Spleen (tissue), 11 donors: ENCODE measurements around the gene SRSF6. TPM values are rescaled to one million over a fixed set of nuclear protein-coding genes. Genes with fewer than 3 reads are reported as not detected.
A peak's percentile ranks its signal among the peaks of the same experiment; 100 is the strongest.

Source experiments
- DNase-seq: peaks from one replicate; pipeline ENCODE4 v3.0.0-alpha.2; 2020
- H3K27ac ChIP-seq, 8 donors: fragments of 200-600 bp; sonication (generic) in 7 of 8; 1 replicate in 4 of 8; 2 replicates in 4 of 8; pipeline versions ENCODE4 v1.5.0 to v1.8.0; 2016 to 2021; ENCODE audit warnings: inconsistent platforms in 4 of 8, mild to moderate bottlenecking in 4 of 8, moderate library complexity in 1 of 8
- H3K27me3 ChIP-seq, 7 donors: fragments of 200-600 bp; sonication (generic) in 6 of 7; replicated peaks in 1 of 7; 1 replicate in 4 of 7; 2 replicates in 3 of 7; pipeline versions ENCODE4 v1.5.0 to v1.8.0; 2016 to 2021; ENCODE audit warnings: inconsistent platforms in 3 of 7, mild to moderate bottlenecking in 1 of 7
- H3K36me3 ChIP-seq, 6 donors: fragments of 200-600 bp; sonication (generic) in 5 of 6; 1 replicate in 4 of 6; 2 replicates in 2 of 6; pipeline versions ENCODE4 v1.5.0 to v1.8.0; 2016 to 2021; ENCODE audit warnings: inconsistent platforms in 2 of 6
- H3K4me1 ChIP-seq, 6 donors: fragments of 200-600 bp; sonication (generic) in 5 of 6; 1 replicate in 3 of 6; 2 replicates in 3 of 6; pipeline versions ENCODE4 v1.5.0 to v1.8.0; 2016 to 2021; ENCODE audit warnings: inconsistent platforms in 3 of 6
- H3K4me3 ChIP-seq, 8 donors: fragments of 200-600 bp; sonication (generic) in 7 of 8; 1 replicate in 4 of 8; 2 replicates in 4 of 8; pipeline versions ENCODE4 v1.5.0 to v1.8.0; 2016 to 2021; ENCODE audit warnings: inconsistent platforms in 4 of 8, mild to moderate bottlenecking in 4 of 8, moderate library complexity in 2 of 8
- H3K9me3 ChIP-seq, 8 donors: fragments of 200-600 bp; sonication (generic) in 7 of 8; 1 replicate in 4 of 8; 2 replicates in 4 of 8; pipeline versions ENCODE4 v1.5.0 to v1.8.0; 2016 to 2021; ENCODE audit warnings: inconsistent platforms in 4 of 8
- POLR2A ChIP-seq, 3 donors: fragments of 450-650 bp; IDR thresholded peaks; one replicate each; pipeline ENCODE4 v1.5.1; 2017; ENCODE audit warnings: antibody characterized with exemption in 3 of 3, mild to moderate bottlenecking in 1 of 3
- POLR2AphosphoS5 ChIP-seq, 3 donors: sonication (generic); formaldehyde crosslinking; IDR thresholded peaks; one replicate each; pipeline ENCODE4 v1.5.1; 2017; ENCODE audit warnings: antibody characterized with exemption in 3 of 3
- WGBS, 5 donors: extraction: QIAGEN DNeasy Blood & Tissue Kit in 3 of 5; methylation state at CpG; one replicate each; pipeline versions ENCODE4 v1.1.5 to v1.1.7; 2013 to 2018; 5-methylcytosine and 5-hydroxymethylcytosine counted together
- intact Hi-C: fragments of 100-400 bp; cut with DNase I; formaldehyde crosslinking; loops from one replicate; pipeline ENCODE4 v1.15.0; 2023; ENCODE audit warnings: low total_unique reads
- polyA plus RNA-seq, 3 donors: library from polyadenylated mRNA; stranded (reverse); fragments of 200-250 nt; gene quantifications; one replicate each; pipeline ENCODE4 v1.2.1, GENCODE V29; 2013
- total RNA-seq, 7 donors: library from RNA; depleted of rRNA in 3 of 7; stranded (reverse); fragments of >200 nt in 3 of 7; fragmentation: NEBNext Ultra II Directional in 4 of 7; extraction: Animal tissue kit (Norgen Biotek cat#: 25700) in 4 of 7; gene quantifications; one replicate each; pipeline versions ENCODE4 v1.1.0 to v1.2.1, GENCODE V29; 2016 to 2021
- TF ChIP-seq, protein P1 (sequence below), 11 experiments: fragments of 200-600 bp in 7 of 11; fragments of 450-650 bp in 4 of 11; sonication (generic) in 4 of 11; IDR thresholded peaks in 8 of 11; conservative IDR thresholded peaks in 3 of 11; 1 replicate in 7 of 11; 2 replicates in 4 of 11; pipeline versions ENCODE4 v1.4.0 to v1.8.0; 2016 to 2021; ENCODE audit warnings: antibody characterized with exemption in 11 of 11, inconsistent platforms in 4 of 11, mild to moderate bottlenecking in 1 of 11
- donor health status: healthy with polysubstance abuse.
- donor health status: DM: no; HTN: no; CAD: no; lungs with moderate emphysema.
- donor health status: DM: no; HTN: no; CAD: no.
- donor health status: Bipolar disorder and iron deficiency.
- donor health status: healthy.
- donor health status: DM: no; HTN: no; CAD: no.
- donor health status: DM: yes; HTN: yes; CAD: no.

Gene SRSF6
- total and polyA plus RNA-seq, 10 donors = 68.7 to 161 (median 98.6) TPM

DNA sequence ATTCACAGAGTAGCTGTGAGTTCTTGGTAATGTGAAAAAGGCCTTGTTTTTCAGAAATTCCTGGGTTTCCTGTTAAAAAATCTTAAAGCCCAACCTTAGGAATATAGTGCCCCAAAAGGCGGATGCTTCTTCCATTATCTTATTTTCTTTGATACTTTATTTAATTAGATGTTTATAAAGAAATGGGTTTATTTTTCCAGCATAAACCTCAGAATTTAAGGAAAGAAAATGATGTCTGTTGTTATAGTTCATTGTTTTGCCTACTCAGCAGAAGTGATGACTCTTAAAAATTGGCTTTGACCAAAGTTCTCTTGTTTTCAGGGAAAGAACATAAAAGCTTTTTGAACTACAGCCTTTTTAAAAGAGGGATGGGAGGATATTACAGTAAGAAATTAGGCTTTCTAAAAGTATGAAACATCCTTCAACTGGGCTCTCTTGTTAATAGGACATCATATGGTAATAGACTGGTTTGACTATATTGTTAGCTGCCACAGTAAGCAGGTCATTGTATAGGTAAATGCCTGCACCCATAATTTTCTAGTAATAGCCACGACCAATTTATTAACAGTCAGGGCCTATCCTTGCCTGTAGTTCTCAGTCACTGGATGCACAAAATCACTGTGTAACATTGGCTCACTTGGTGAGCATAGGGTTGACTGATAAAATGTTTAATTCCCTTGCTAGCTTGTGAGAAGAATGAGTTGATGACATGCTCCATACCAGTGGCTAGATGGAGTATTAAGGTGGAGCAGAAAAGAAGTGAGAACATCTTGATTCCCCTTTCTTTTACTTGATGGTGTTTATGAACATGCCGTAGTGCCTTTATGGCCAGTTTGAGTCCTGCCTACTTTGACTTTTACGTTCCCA lies 5.2 kb downstream of the SRSF6 start:
- intact Hi-C loops = no loop called here
- Histone ChIP-seq H3K27me3 (no peaks in the 10 kb centered on the region), H3K4me1 (peaks cover 16 to 61% (median 31%) of the 10 kb centered on the region in 6 donors), H3K4me3 (no peak overlapping the region), H3K36me3 (peaks cover 7 to 91% (median 77%) of the 10 kb centered on the region in 6 donors), H3K27ac (no peak overlapping the region), H3K9me3 (no peaks in the 10 kb centered on the region)
- no peak for DNase-seq
- WGBS, 5 donors = 92 to 97% (median 93%) methylated on average over 4 of the region's 4 CpGs
- TF ChIP-seq POLR2A (IDR thresholded peaks at IDR 0.05) = no peak
- TF ChIP-seq, protein P1, sequence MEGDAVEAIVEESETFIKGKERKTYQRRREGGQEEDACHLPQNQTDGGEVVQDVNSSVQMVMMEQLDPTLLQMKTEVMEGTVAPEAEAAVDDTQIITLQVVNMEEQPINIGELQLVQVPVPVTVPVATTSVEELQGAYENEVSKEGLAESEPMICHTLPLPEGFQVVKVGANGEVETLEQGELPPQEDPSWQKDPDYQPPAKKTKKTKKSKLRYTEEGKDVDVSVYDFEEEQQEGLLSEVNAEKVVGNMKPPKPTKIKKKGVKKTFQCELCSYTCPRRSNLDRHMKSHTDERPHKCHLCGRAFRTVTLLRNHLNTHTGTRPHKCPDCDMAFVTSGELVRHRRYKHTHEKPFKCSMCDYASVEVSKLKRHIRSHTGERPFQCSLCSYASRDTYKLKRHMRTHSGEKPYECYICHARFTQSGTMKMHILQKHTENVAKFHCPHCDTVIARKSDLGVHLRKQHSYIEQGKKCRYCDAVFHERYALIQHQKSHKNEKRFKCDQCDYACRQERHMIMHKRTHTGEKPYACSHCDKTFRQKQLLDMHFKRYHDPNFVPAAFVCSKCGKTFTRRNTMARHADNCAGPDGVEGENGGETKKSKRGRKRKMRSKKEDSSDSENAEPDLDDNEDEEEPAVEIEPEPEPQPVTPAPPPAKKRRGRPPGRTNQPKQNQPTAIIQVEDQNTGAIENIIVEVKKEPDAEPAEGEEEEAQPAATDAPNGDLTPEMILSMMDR (IDR thresholded peaks at IDR 0.05 in 8 of 11, conservative IDR thresholded peaks at IDR 0.05 in 3 of 11) = no peak

DNA sequence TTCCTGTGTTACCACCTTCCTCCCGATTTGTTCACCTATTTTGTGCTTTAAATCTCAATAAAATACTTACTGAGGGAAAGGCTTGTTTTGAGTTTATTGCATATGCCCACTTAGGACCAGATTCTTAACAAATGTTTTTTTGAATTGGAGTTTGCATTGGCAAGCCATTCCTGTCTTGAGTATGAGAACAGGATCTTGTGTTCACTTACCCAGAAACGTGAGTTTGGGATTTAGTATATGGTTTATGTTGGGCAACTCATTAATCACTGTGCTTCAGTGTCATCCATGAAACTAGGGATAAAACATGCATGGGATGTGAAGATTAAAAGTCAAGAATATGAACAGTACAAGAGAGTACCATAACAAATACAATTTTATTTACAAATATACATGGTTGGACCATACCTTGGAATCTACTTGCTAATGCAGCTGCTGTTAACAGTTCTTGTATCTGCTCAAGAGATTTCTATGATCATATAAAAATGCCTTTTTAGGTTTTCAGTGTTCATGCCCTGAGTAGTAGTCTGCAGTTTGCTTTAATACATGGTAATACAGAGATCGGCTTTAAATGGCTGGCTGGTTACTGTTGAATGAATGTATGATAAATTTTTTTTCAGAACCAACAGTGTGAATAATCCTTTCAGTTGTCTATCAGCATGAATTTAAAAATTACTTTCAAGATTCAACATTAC lies 6.0 kb downstream of the SRSF6 start:
- WGBS, 5 donors = 79 to 90% (median 82%) methylated on average over 3 of the region's 3 CpGs

DNA sequence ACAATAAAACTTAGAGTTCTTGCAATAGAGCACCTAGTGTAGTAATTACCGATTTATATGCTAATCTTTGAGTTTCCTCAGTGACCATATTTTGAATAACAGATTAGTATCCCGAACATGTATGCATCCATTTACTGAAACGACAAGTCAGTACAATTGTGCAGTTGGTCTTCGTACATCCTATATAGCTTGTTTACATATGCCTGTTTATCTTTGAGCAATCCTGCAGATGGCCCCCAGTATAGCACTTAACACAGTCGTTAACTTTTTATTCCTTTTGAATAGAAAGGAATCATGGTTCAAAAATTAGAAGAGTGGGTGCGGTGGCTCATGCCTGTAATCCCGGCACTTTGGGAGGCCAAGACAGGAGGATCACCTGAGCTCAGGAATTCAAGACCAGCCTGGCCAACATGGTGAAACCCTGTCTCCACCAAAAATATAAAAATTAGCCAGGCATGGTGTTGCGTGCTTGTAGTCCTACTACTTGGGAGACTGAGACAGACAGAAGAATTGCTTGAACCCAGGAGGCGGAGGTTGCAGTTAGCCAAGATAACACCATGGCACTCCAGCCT lies 6.6 kb downstream of the SRSF6 start:
- H3K4me3 ChIP-seq = no peak overlapping the region
- TF ChIP-seq POLR2A (IDR thresholded peaks at IDR 0.05) (no peak), POLR2AphosphoS5 (IDR thresholded peaks at IDR 0.05) (peak in 1 of 3 donors; percentile 34)
- H3K4me1 ChIP-seq = peaks cover 11 to 51% (median 24%) of the 10 kb centered on the region in 6 donors
- peaks cover 7 to 100% (median 86%) of the 10 kb centered on the region in 6 donors for H3K36me3 ChIP-seq
- H3K27ac ChIP-seq = no peak overlapping the region
- no peak for DNase-seq
- intact Hi-C loops = no loop called here
- no peaks in the 10 kb centered on the region for H3K27me3 ChIP-seq
- H3K9me3 ChIP-seq = no peaks in the 10 kb centered on the region
- WGBS, 5 donors = 88 to 94% (median 94%) methylated on average over 9 of the region's 9 CpGs

More for the DNA sequence above, 6.0 kb downstream of the SRSF6 start:
- no peak overlapping the region for H3K4me3 ChIP-seq
- no peak for DNase-seq
- H3K4me1 ChIP-seq = peaks cover 16 to 58% (median 30%) of the 10 kb centered on the region in 6 donors
- no peak for TF ChIP-seq POLR2AphosphoS5 (IDR thresholded peaks at IDR 0.05)
- TF ChIP-seq POLR2A (IDR thresholded peaks at IDR 0.05) = no peak
- intact Hi-C loops = no loop called here
- no peaks in the 10 kb centered on the region for H3K27me3 ChIP-seq
- H3K9me3 ChIP-seq = no peaks in the 10 kb centered on the region
- no peak overlapping the region for H3K27ac ChIP-seq
- H3K36me3 ChIP-seq = peaks cover 7 to 99% (median 84%) of the 10 kb centered on the region in 6 donors

DNA sequence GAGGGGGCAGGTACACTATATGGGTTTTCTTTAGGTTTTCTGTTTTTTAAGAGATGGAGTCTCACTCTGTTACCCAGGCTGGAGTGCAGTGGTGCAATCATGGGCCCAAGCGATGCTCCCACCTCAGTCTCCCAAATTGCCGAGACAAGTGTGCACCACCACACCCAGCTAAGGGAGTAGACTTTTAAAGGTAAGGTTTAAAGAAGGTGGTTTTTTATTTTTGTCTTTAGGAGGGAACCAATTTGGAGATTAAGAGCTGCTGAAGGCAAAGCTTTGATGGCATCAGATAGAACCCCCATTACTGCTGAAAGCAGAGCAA lies 7.9 kb downstream of the SRSF6 start:
- Histone ChIP-seq H3K36me3 (peaks cover 4 to 100% (median 81%) of the 10 kb centered on the region in 6 donors), H3K27me3 (no peaks in the 10 kb centered on the region), H3K4me1 (peaks cover 8 to 38% (median 19%) of the 10 kb centered on the region in 6 donors), H3K9me3 (no peaks in the 10 kb centered on the region), H3K4me3 (no peak overlapping the region), H3K27ac (no peak overlapping the region)
- intact Hi-C loops = no loop called here
- no peak for TF ChIP-seq POLR2A (IDR thresholded peaks at IDR 0.05)
- TF ChIP-seq, protein P1 (IDR thresholded peaks at IDR 0.05 in 8 of 11, conservative IDR thresholded peaks at IDR 0.05 in 3 of 11) = no peak
- no peak for TF ChIP-seq POLR2AphosphoS5 (IDR thresholded peaks at IDR 0.05)
- 93 to 100% (median 97%) methylated on average over 2 of the region's 2 CpGs for WGBS, 5 donors
- no peak for DNase-seq
